COR-L47 (cell line): ENCODE results near the gene ADAMTS14.
"Not testable (repeated sequence)": the region's sequence is repeated elsewhere in the genome, so short reads cannot be mapped to it uniquely, and the experiment has no call there.

ENCODE experiments used
- DNase-seq: peaks from one replicate; lab custom pipeline; 2025; lab: John Stamatoyannopoulos, UW

ADAMTS14 gene

GRCh38 chr10:70751356-70751755 is 79.0 kb downstream of the ADAMTS14 start:
- no peak for DNase-seq

- no peak for DNase-seq
Observed at GRCh38 chr10:70751991-70752390, 79.7 kb downstream of the ADAMTS14 start.

- no peak for DNase-seq
Observed at GRCh38 chr10:70752571-70752970, 80.3 kb downstream of the ADAMTS14 start.

GRCh38 chr10:70753026-70753663 is 80.8 kb downstream of the ADAMTS14 start:
- DNase-seq: no peak

- DNase-seq: no peak
Observed at GRCh38 chr10:70753841-70754621, 81.7 kb downstream of the ADAMTS14 start.

GRCh38 chr10:70756700-70757360 is 84.5 kb downstream of the ADAMTS14 start:
- DNase-seq: no peak

GRCh38 chr10:70757856-70758255 is 85.5 kb downstream of the ADAMTS14 start:
- no peak for DNase-seq

- DNase-seq: peak; percentile 68
Observed at GRCh38 chr10:70758757-70759514, 86.6 kb downstream of the ADAMTS14 start.

- no peak for DNase-seq
Observed at GRCh38 chr10:70759781-70760180, 87.5 kb downstream of the ADAMTS14 start.

GRCh38 chr10:70760271-70760787 is 88.0 kb downstream of the ADAMTS14 start:
- DNase-seq: no peak

GRCh38 chr10:70761031-70761601 is 88.8 kb downstream of the ADAMTS14 start:
- DNase-seq: no peak

GRCh38 chr10:70761727-70762350 is 89.5 kb downstream of the ADAMTS14 start:
- no peak for DNase-seq

- no peak for DNase-seq
Observed at GRCh38 chr10:70762441-70763175, 90.3 kb downstream of the ADAMTS14 start.

- no peak for DNase-seq
Observed at GRCh38 chr10:70763567-70763966, 91.3 kb downstream of the ADAMTS14 start.

GRCh38 chr10:70765794-70766594 is 93.7 kb downstream of the ADAMTS14 start:
- DNase-seq: no peak

- not testable (repeated sequence) for DNase-seq
Observed at GRCh38 chr10:70768026-70768685, 95.8 kb downstream of the ADAMTS14 start.

- no peak for DNase-seq
Observed at GRCh38 chr10:70769121-70769520, 96.8 kb downstream of the ADAMTS14 start.

- no peak for DNase-seq
Observed at GRCh38 chr10:70770001-70770400, 97.7 kb downstream of the ADAMTS14 start.

- DNase-seq: not testable (repeated sequence)
Observed at GRCh38 chr10:70770516-70770915, 98.2 kb downstream of the ADAMTS14 start.
